ENCODE results near the gene KIFAP3.
"Not testable (repeated sequence)": the region's sequence is repeated elsewhere in the genome, so short reads cannot be mapped to it uniquely, and the experiment has no call there.

KIFAP3 gene

DNA sequence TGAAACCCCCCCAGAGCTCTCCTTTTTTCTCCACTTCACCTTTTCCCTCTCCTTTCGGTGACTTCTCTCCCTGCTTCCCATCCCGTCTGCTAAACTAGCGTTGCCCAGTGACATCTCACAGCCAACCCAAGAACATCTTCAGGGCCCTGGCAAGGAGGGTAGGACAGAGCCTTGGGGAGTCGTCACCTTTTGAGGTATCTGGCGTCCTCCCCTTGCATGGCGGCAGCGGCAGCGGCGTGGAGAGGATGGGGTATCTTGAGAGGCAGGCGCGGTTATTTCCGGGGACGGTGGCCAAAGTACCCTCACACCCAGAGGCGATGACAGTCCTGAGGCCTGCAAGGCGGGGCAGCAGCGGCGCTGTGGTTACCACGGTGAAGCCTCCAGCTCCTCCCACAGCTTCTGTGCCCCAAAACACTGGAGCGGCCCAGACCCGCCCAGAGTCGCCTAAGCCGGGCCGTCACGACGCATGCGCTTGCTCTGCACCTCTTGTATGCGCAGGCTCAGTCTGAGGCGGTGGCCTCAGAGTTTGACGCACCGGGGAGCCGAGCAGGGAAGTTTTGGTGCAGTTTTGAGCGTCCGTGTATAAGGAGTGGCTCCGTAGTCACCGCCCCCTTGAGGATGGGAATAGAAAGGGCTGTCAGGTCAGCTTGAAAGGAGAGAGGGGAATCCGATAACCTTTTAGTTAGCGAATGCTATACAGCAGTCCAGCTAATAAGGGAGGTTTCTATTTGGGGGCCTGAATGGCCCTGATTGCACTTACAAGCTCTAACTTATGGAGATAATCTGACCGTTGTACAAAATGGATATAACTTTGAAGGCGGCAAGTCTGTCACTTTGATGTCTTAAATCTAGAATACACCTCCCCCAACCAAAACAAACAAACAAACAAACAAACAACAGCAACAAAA, at the start of gene KIFAP3:
KIFAP3 (minus strand) TSS at position 446 of the 908 bp plus-strand sequence; CDS start at position 218, 228 bp downstream.
- DNase-seq (ENCODE audit: low read depth in 2 of 2): peak; percentile 99
- TF ChIP-seq, protein P1, sequence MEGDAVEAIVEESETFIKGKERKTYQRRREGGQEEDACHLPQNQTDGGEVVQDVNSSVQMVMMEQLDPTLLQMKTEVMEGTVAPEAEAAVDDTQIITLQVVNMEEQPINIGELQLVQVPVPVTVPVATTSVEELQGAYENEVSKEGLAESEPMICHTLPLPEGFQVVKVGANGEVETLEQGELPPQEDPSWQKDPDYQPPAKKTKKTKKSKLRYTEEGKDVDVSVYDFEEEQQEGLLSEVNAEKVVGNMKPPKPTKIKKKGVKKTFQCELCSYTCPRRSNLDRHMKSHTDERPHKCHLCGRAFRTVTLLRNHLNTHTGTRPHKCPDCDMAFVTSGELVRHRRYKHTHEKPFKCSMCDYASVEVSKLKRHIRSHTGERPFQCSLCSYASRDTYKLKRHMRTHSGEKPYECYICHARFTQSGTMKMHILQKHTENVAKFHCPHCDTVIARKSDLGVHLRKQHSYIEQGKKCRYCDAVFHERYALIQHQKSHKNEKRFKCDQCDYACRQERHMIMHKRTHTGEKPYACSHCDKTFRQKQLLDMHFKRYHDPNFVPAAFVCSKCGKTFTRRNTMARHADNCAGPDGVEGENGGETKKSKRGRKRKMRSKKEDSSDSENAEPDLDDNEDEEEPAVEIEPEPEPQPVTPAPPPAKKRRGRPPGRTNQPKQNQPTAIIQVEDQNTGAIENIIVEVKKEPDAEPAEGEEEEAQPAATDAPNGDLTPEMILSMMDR (IDR thresholded peaks at IDR 0.05; ENCODE audit: low read depth, low read length): peak; percentile 60
- H3K4me3 ChIP-seq (replicated peaks in 1 of 2; ENCODE audit: low read depth in 2 of 2, low read length in 2 of 2): peak within 1 kb of the TSS; percentile 83 to 85

DNA sequence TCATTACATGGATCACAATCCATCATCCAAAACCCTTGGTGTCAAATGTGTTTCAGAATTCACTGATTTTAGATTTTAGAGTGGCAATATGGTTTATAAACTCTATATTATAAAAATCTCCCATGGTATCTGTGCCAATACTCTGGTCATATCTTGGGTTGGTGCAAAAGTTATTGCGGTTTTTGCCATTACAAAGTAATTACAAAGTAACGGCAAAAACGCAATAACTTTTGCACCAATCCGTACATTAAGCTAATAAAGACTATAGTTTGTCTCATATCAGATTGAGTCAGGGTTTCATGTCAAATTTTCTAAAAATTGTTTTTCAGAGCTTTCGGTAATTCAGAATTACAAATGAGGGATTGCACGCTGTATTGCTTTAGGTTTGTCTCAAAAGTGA, 47.9 kb upstream of the KIFAP3 start:
- DNase-seq (ENCODE audit: low read depth in 2 of 2): no peak
- TF ChIP-seq, protein P1 (IDR thresholded peaks at IDR 0.05; ENCODE audit: low read depth, low read length): no peak
- H3K4me3 ChIP-seq (replicated peaks in 1 of 2; ENCODE audit: low read depth in 2 of 2, low read length in 2 of 2): no peak overlapping the region

- peak; percentile 51 to 66 for DNase-seq (ENCODE audit: low read depth in 2 of 2)
- TF ChIP-seq, protein P1 (IDR thresholded peaks at IDR 0.05; ENCODE audit: low read depth, low read length): no peak
- H3K4me3 ChIP-seq (replicated peaks in 1 of 2; ENCODE audit: low read depth in 2 of 2, low read length in 2 of 2): no peak overlapping the region
These were observed 40.4 kb upstream of the KIFAP3 start for GRCh38 chr1:170114906-170115305.

- H3K4me3 ChIP-seq (replicated peaks in 1 of 2; ENCODE audit: low read depth in 2 of 2, low read length in 2 of 2); DNase-seq (ENCODE audit: low read depth in 2 of 2): not testable (repeated sequence)
These were observed 38.6 kb upstream of the KIFAP3 start for GRCh38 chr1:170113140-170113539.

GRCh38 chr1:170097449-170097948, 23.0 kb upstream of the KIFAP3 start:
- TF ChIP-seq, protein P1 (IDR thresholded peaks at IDR 0.05; ENCODE audit: low read depth, low read length): no peak
- no peak overlapping the region for H3K4me3 ChIP-seq (replicated peaks in 1 of 2; ENCODE audit: low read depth in 2 of 2, low read length in 2 of 2)
- DNase-seq (ENCODE audit: low read depth in 2 of 2): no peak

DNA sequence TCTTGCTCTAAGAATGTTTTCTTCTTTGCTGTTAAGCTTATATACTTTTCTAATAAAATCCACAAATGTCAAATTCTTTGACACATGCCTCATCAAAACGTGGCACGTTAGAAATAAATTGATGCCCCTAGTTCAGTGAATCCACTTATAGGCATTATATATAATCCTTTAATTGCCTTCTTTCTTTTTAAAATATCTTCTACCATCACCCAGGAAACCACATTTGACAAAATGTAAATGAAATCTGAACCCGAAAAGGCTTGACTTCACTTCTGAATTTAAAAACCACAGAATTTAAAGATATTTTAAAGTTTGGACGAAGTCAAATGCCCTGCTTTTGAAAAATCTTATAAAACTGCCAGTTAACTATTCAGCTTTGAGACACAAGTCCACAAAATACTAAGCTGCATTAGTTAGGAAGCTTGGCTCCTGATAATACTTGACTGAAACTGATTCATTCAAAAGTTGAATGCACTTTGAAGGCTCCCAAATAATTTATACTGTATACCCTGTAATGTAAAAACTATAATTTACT, 22.4 kb upstream of the KIFAP3 start:
- DNase-seq (ENCODE audit: low read depth in 2 of 2): no peak
- H3K4me3 ChIP-seq (replicated peaks in 1 of 2; ENCODE audit: low read depth in 2 of 2, low read length in 2 of 2): no peak overlapping the region
- TF ChIP-seq, protein P1 (IDR thresholded peaks at IDR 0.05; ENCODE audit: low read depth, low read length): no peak
